OCI-LY1 (cell line): ENCODE results near the gene PCBP3.

ENCODE experiments used
- EZH2 ChIP-seq: fragments of 200-600 bp; sonication (generic), shearing (Covaris generic); IDR thresholded peaks from 2 replicates; pipeline ENCODE4 v1.8.0; 2017; ENCODE audit warnings: borderline replicate concordance, mixed run types, mild to moderate bottlenecking, antibody characterized with exemption, low read length, moderate library complexity, mixed read lengths
- TF ChIP-seq, protein P1 (sequence below): fragments of 200-600 bp; sonication (generic), shearing (Covaris generic); IDR thresholded peaks from 2 replicates; pipeline ENCODE4 v1.5.1; 2017; ENCODE audit warnings: mild to moderate bottlenecking, antibody characterized with exemption, low read length, moderate library complexity, mixed read lengths

DNA sequence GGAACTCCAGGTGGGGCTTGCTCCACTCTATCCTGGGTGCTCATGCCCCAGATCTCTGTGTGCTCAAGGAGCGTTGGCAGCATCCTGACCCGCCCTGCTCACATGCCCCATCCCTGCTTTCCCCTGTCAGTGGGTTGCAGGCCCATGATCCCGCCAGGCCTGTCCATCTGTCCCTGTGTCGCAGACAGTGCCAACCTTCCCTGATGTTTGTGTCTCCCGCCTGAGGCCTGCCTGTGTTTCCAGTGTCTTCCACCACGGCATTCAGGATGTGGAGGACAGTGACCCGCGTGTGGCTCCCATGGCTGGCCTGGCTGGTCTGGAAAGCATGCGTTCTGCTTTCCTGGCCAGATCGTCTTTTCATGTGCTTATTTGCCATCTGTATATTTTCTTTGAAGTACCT, 82.9 kb downstream of the PCBP3 start:
- TF ChIP-seq, protein P1, sequence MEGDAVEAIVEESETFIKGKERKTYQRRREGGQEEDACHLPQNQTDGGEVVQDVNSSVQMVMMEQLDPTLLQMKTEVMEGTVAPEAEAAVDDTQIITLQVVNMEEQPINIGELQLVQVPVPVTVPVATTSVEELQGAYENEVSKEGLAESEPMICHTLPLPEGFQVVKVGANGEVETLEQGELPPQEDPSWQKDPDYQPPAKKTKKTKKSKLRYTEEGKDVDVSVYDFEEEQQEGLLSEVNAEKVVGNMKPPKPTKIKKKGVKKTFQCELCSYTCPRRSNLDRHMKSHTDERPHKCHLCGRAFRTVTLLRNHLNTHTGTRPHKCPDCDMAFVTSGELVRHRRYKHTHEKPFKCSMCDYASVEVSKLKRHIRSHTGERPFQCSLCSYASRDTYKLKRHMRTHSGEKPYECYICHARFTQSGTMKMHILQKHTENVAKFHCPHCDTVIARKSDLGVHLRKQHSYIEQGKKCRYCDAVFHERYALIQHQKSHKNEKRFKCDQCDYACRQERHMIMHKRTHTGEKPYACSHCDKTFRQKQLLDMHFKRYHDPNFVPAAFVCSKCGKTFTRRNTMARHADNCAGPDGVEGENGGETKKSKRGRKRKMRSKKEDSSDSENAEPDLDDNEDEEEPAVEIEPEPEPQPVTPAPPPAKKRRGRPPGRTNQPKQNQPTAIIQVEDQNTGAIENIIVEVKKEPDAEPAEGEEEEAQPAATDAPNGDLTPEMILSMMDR: no peak
- TF ChIP-seq EZH2: no peak
